ENCODE measurements around the gene PLD4.

PLD4 gene

GRCh38 chr14:104972301-104973134 lies 47.8 kb downstream of the PLD4 start:
- no peaks in the 10 kb centered on the region; the same call in 1 of the 2 replicates for H3K4me1 ChIP-seq (ENCODE audit: insufficient read depth, low read length)

DNA sequence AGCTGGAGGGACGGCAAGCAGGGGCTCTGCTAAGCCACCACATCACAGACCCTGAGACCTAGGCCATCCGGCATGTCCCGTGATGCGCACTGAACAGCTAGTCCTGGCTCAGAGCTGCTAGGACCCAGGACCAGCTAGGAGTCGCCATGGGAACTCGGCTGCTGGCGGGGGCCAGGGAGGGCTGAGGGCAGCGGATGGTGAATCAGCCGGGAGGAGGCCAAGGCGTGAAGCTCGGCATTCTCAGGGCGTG lies 48.4 kb downstream of the PLD4 start:
- ATAC-seq (ENCODE audit: insufficient read depth, low read depth) = no peak
- Histone ChIP-seq H3K79me2 (ENCODE audit: insufficient read depth, low read length) (no peaks in the 10 kb centered on the region), H3K27ac (ENCODE audit: low read length) (no peak overlapping the region), H3K9ac (ENCODE audit: low read depth, low read length) (no peak overlapping the region), H3K4me3 (ENCODE audit: low read depth in 1 of 2, low read length in 2 of 2) (no peak overlapping the region), H4K20me1 (ENCODE audit: insufficient read depth, low read length) (peaks cover 7% of the 10 kb centered on the region), H3K9me3 (ENCODE audit: insufficient read depth, low read length, severe bottlenecking) (no peaks in the 10 kb centered on the region), H3K36me3 (ENCODE audit: insufficient read depth, low read length) (no peaks in the 10 kb centered on the region), H3K27me3 (ENCODE audit: insufficient read depth, low read length, poor library complexity) (no peaks in the 10 kb centered on the region), H3K4me1 (ENCODE audit: insufficient read depth, low read length) (no peaks in the 10 kb centered on the region; the same call in 1 of the 2 replicates), H3K4me2 (ENCODE audit: insufficient read depth, low read length) (no peak overlapping the region), H2AFZ (ENCODE audit: low read depth, low read length) (no peak overlapping the region)
- no peak for TF ChIP-seq EZH2 (IDR thresholded peaks at IDR 0.05; ENCODE audit: borderline replicate concordance, low read depth, low read length, severe bottlenecking)
- TF ChIP-seq, protein P1, sequence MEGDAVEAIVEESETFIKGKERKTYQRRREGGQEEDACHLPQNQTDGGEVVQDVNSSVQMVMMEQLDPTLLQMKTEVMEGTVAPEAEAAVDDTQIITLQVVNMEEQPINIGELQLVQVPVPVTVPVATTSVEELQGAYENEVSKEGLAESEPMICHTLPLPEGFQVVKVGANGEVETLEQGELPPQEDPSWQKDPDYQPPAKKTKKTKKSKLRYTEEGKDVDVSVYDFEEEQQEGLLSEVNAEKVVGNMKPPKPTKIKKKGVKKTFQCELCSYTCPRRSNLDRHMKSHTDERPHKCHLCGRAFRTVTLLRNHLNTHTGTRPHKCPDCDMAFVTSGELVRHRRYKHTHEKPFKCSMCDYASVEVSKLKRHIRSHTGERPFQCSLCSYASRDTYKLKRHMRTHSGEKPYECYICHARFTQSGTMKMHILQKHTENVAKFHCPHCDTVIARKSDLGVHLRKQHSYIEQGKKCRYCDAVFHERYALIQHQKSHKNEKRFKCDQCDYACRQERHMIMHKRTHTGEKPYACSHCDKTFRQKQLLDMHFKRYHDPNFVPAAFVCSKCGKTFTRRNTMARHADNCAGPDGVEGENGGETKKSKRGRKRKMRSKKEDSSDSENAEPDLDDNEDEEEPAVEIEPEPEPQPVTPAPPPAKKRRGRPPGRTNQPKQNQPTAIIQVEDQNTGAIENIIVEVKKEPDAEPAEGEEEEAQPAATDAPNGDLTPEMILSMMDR (IDR thresholded peaks at IDR 0.05; ENCODE audit: borderline replicate concordance, extremely low read depth, low read length, poor library complexity, severe bottlenecking) = no peak
- no peak for DNase-seq

More at GRCh38 chr14:104972301-104973134, 47.8 kb downstream of the PLD4 start:
- peaks cover 7% of the 10 kb centered on the region for H4K20me1 ChIP-seq (ENCODE audit: insufficient read depth, low read length)
- no peak overlapping the region for H2AFZ ChIP-seq (ENCODE audit: low read depth, low read length)
- no peak overlapping the region for H3K27ac ChIP-seq (ENCODE audit: low read length)
- DNase-seq (no peak), ATAC-seq (ENCODE audit: insufficient read depth, low read depth) (no peak)
- TF ChIP-seq, protein P1 (IDR thresholded peaks at IDR 0.05; ENCODE audit: borderline replicate concordance, extremely low read depth, low read length, poor library complexity, severe bottlenecking) = no peak
- no peak for TF ChIP-seq EZH2 (IDR thresholded peaks at IDR 0.05; ENCODE audit: borderline replicate concordance, low read depth, low read length, severe bottlenecking)
- H3K9me3 ChIP-seq (ENCODE audit: insufficient read depth, low read length, severe bottlenecking) = no peaks in the 10 kb centered on the region
- H3K27me3 ChIP-seq (ENCODE audit: insufficient read depth, low read length, poor library complexity) = no peaks in the 10 kb centered on the region
- no peak overlapping the region for H3K9ac ChIP-seq (ENCODE audit: low read depth, low read length)
- no peaks in the 10 kb centered on the region for H3K36me3 ChIP-seq (ENCODE audit: insufficient read depth, low read length)
- no peak overlapping the region for H3K4me3 ChIP-seq (ENCODE audit: low read depth in 1 of 2, low read length in 2 of 2)
- H3K79me2 ChIP-seq (ENCODE audit: insufficient read depth, low read length) = no peaks in the 10 kb centered on the region
- H3K4me2 ChIP-seq (ENCODE audit: insufficient read depth, low read length) = no peak overlapping the region

DNA sequence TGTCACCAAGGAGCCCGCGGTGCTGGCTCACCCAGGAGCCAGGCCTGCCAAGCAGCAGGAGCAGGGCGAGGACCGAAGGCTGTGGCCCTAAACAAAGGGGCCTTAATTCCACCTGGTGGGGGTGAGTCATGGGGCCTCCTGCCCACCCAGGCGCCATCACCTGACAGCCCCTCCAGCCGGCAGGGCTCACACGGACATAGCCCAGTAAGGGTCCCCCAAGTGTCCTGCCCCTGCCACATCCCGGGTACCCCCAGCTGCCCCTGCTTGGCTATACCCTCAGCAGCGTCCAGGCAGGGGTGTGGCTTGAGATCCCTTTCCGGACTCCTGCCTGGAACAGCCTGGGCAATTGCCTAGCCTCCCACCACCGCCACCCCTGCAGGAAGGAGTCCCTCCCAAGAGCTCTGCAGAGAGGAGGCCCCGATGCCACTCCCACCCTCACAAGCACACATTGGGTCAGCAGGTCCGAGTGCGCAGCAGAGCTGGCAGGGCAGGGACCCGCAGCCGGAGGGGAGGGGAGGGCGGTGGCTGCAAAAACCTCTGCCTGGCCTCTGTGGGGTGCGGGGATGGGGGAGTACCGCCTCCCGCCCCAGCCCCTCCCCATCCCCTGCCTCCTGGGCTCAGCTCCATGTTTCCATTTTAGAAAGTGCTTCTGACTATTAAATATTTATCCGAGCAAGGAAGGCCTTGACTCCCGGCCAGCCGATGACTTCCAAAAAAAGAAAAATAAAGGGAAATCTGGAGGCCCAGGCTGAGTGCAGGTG lies 48.9 kb downstream of the PLD4 start:
- H3K4me1 ChIP-seq (ENCODE audit: insufficient read depth, low read length) = no peaks in the 10 kb centered on the region; the same call in 1 of the 2 replicates
- no peaks in the 10 kb centered on the region for H3K27me3 ChIP-seq (ENCODE audit: insufficient read depth, low read length, poor library complexity)
- no peaks in the 10 kb centered on the region for H3K36me3 ChIP-seq (ENCODE audit: insufficient read depth, low read length)
- no peak overlapping the region for H2AFZ ChIP-seq (ENCODE audit: low read depth, low read length)
- no peak overlapping the region for H3K27ac ChIP-seq (ENCODE audit: low read length)
- no peaks in the 10 kb centered on the region for H3K79me2 ChIP-seq (ENCODE audit: insufficient read depth, low read length)
- peaks cover 7% of the 10 kb centered on the region for H4K20me1 ChIP-seq (ENCODE audit: insufficient read depth, low read length)
- DNase-seq = no peak
- H3K9me3 ChIP-seq (ENCODE audit: insufficient read depth, low read length, severe bottlenecking) = no peaks in the 10 kb centered on the region
- no peak overlapping the region for H3K9ac ChIP-seq (ENCODE audit: low read depth, low read length)
- no peak overlapping the region for H3K4me3 ChIP-seq (ENCODE audit: low read depth in 1 of 2, low read length in 2 of 2)
- TF ChIP-seq EZH2 (IDR thresholded peaks at IDR 0.05; ENCODE audit: borderline replicate concordance, low read depth, low read length, severe bottlenecking) = no peak
- TF ChIP-seq, protein P1 (IDR thresholded peaks at IDR 0.05; ENCODE audit: borderline replicate concordance, extremely low read depth, low read length, poor library complexity, severe bottlenecking) = no peak
- H3K4me2 ChIP-seq (ENCODE audit: insufficient read depth, low read length) = no peak overlapping the region
- no peak for ATAC-seq (ENCODE audit: insufficient read depth, low read depth)
